Activated CD4-positive, CD25-positive, alpha-beta regulatory T cell treated with anti-CD3 and anti-CD28 coated beads, Interleukin-2, amount 50 U/mL, for 72 hours (primary cell): ENCODE data around the gene EPHA8.

Experiments used
- DNase-seq: peaks from one replicate; pipeline ENCODE4 v3.0.0; 2021

The EPHA8 gene

DNA sequence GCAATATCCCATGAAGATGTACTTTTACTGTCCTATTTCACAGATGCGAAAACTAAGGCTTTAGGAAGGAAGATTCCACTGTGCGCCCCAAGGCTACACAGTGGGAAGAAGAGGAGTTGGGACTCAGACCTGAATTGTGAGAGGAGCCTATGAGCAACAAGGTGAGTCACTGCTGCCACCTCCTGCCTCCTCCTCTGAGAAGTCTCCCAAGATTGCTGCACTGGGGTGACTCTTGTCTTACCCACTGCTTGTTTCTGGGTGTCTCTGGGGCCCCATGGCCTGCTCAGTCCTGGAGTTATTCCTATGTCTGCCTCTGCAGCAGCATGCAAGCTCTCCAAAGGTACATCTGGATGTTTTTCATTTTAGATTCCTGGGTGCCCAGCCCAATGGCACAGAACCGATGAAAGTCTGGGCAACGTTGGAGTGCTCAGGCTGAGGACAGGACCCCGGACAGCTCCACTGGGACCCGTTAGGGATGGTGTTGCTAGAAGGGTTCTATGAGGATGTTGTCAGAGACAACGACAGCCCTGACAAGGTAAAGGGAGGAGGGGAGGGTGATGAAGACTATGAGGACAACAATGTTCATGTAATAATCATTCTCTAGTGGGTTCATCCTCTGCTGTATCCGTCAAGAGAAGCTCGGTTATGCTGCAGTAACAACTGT, 62.1 kb downstream of the EPHA8 start:
- no peak for DNase-seq

GRCh38 chr1:22626237-22627157, 63.2 kb downstream of the EPHA8 start:
- no peak for DNase-seq

- DNase-seq, result no peak
Measured at GRCh38 chr1:22627331-22627730, 64.0 kb downstream of the EPHA8 start.

DNA sequence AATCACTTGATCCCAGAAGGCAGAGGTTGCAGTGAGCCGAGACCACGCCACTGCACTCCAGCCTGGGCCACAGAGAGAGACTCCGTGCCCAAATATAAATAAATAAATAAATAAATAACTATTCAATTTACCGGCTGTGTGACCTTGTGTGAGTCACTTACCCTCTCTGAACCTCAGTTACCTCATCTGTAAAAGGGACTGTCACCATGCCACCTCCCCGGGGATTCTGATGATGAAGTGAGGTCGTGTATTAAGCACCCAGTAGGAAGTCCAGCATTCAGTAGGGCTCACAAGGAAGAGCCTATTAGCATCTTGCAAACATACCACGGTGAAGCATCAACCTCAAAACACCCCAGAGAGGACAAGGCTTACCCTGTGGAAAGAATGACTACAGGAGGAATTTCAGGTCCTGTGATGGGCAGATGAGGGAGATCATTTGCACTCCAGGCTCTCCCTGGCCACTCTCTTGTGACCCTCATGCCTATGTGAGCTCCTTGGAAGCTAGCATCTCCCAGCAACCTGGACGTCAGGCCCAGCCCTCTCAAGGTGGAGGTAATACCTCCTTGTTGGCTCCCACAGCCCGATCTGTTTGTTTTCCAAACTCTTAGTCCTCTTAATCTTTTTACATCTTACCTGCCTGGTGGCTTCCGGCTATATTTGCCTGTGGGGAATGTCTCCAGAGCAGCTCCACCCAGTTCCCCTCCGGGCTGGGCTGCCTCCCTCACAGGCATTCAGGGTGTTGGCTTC, 65.6 kb downstream of the EPHA8 start:
- no peak for DNase-seq

GRCh38 chr1:22629886-22630285, 66.6 kb downstream of the EPHA8 start:
- no peak for DNase-seq

GRCh38 chr1:22633697-22634463, 70.6 kb downstream of the EPHA8 start:
- no peak for DNase-seq

DNA sequence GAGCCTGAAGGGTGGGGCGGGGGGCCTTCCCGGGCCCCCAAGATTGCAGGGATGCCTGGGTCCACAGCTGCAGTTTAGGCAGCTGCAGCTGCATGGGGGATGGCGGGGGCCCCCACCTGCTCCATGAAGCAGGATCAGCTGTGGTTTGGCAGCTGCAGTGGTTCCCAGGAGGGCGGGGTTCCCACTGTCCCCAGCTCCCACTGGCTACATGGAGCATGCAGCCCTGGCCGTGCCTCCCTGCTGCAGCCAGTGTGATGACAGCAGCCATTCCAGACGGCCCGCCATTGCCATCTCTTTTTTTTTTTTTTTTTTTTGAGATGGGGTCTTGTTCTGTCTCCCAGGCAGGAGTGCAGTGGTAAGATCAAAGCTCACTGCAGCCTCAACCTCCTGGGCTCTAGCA, 72.1 kb downstream of the EPHA8 start:
- DNase-seq, result no peak

DNA sequence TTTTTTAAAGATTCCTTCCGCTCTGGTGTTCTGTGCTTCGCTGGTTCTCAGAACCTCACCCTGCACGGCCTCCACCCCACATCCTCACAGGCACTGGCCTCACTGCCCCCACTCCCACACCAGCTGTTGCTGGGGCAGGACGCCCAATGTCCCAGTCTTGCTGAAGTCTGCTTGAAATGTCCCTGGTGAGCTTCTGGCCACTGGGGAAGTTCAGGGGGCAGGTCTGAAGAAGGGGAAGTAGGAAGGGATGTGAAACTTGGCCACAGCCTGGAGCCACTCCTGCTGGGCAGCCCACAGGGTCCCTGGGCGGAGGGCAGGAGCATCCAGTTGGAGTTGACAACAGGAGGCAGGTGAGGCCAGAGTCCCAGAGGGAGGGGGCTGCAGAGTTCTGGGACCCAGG, 73.1 kb downstream of the EPHA8 start, which contains the start of gene C1QA:
Gene C1QA, plus strand, starts transcription at position 276 of the 400 bp plus-strand sequence. CDS start 989 bp downstream, outside the sequence.
- no peak for DNase-seq

DNA sequence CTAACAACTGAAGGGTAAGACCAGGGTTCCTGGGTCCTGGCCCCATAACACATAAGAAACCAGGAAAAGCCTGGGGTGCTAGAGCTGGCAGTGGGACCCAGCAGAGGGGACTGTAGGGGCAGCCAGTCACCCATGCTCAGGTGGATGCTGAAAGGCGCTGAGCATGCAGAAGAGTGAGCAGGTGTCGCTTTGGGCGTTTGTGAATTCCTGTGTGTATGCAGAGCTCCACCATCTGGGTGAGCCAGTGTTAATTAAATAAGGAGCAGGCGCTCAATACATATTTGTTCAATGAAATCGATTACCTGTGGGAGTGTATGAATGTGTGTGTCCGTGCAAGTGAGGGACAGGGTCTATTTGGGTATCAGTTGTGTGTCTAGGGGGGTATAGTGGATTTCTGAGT, 73.6 kb downstream of the EPHA8 start:
- no peak for DNase-seq

DNA sequence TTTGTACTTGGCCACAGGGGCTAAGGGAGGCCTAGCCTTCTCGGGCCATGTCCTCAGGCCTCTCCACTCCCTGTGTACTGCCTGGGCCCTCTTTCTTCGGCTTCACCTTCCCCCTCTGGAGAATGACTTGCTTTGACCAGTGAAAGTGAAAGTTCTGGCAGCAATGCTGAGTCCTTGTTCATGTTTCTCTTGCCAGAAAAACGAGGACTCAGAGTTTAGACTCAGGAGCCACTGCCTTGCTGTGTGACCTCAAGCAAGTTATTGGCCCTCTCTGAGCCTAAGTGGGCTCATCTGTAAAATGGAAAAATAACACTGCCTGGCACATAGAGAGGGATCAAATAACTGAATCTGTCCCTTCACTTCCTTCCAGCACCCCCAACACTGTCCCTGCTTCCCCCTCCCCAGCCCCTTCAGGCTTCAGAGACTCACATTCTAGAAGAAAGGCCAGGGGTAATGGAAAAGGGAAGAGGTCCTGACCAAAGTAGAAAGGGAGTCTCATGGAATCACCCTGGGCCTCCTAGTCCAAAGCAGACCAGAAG, 74.7 kb downstream of the EPHA8 start:
- no peak for DNase-seq

- DNase-seq, result no peak
Measured at GRCh38 chr1:22638476-22639234, 75.4 kb downstream of the EPHA8 start.

DNA sequence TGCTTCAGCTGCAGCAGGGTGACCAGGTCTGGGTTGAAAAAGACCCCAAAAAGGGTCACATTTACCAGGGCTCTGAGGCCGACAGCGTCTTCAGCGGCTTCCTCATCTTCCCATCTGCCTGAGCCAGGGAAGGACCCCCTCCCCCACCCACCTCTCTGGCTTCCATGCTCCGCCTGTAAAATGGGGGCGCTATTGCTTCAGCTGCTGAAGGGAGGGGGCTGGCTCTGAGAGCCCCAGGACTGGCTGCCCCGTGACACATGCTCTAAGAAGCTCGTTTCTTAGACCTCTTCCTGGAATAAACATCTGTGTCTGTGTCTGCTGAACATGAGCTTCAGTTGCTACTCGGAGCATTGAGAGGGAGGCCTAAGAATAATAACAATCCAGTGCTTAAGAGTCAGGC, 76.0 kb downstream of the EPHA8 start:
- DNase-seq, result no peak

DNA sequence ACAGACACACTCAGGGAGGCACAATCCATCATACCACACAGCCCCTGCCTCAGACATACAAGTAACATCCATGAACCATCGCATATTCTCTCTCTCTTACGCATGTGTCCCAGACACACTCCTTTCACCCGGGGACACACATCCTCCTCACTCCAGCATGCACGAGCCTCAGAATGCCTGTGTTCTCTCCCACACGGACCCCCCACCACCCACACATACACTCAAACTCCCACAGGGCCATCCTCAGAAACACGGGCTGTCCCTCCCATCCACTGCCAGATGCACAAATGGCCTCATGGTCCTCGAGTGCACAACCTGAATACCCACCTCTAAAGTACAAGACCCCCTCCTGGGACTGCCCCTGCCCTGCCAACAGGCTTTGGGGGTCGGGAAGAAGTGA, 78.0 kb downstream of the EPHA8 start:
- DNase-seq, result no peak

GRCh38 chr1:22641906-22642636, 78.8 kb downstream of the EPHA8 start:
- DNase-seq, result peak; percentile 77

DNA sequence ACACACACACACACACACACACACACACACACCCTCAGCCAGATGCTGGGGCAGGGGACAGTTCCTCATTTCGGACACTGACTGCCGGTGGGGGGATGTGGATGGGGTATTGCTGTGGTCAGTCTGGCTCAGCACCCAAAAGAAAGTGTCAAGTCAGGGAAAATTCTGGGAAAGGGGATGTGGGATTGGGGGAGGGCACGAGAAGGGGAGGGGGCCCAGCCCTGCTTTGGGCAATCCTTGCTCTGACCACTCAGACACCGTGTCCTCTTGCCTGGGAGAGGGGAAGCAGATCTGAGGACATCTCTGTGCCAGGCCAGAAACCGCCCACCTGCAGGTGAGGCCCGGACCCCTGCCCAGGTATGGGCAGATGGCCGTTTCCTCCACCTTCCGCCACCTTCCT, 80.1 kb downstream of the EPHA8 start, which contains the start of gene C1QC:
Gene C1QC, plus strand, starts transcription at position 253 of the 400 bp plus-strand sequence. CDS start 391 bp downstream, outside the sequence.
- no peak for DNase-seq

- DNase-seq, result no peak
Measured at GRCh38 chr1:22643928-22644327, 80.6 kb downstream of the EPHA8 start.

- DNase-seq, result no peak
Measured at GRCh38 chr1:22645931-22646330, 82.6 kb downstream of the EPHA8 start.

DNA sequence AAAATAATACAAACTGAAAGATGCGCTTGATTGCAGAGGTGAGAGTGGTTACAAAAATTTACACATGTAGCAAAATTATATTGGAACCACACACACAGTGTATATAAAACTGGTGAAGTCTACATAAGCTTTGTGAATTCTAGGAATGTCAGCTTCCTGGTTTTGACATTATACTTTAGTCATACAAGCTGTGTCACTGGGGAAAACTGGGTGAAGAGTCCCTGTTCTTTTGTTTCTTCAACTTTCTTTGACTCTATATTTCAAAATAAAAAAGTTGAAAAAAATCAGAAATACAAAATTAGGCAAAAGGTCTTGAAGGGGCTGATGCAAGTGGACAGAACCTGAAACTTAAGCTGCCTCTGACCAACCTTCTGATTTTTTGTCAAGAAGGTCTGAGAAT, 83.1 kb downstream of the EPHA8 start:
- no peak for DNase-seq

DNA sequence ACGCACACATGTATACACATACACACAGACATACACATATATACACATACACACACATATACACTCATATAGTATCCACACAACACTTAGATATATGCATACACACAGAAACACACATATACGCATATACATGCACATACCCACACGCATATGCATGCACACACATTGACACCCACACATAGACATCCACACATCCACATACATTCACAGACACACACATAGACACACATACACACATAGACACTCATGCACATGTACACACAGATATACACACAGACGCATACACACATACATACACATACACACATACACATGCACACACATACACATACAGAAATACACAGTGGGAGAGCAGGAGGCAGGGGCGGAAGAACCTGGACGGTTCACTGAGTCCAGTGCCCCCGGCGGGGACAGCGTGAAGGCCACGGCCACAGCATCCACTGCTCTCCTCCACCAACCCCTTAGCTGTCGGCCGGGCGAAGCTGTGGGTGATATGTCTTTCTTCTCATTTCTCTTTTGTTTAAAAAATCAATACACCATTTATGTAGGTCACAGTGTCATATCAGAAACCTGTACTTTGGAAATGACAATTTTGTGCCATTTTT, 86.9 kb downstream of the EPHA8 start:
- DNase-seq, result no peak
